GM21447 (cell line): Measurements from ENCODE around the gene CD200.

Experiments used
- ATAC-seq: cut with Tn5 transposase; IDR thresholded peaks from one replicate; pipeline ENCODE4 v1.9.1; 2021; ENCODE audit not compliant: unreplicated experiment

CD200 gene

DNA sequence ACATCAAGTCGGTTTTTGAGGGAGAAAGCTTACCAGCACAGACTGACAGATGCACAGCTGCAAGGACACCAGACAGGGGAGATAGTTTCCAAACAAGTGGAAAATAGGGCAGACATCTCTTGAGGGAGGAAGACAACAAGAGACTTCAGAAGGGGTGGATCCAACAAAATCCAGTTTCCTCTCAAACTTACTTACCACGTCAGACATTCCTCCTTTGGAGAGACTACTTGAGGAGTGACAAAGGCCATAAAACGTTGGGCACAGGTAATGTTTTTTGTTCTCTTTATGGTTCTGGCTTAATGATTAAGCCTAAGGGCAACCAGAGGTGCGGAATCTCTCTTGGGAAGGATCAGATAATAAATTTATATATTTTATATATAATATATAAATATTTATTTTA lies 76.1 kb downstream of the CD200 start:
- no peak for ATAC-seq

DNA sequence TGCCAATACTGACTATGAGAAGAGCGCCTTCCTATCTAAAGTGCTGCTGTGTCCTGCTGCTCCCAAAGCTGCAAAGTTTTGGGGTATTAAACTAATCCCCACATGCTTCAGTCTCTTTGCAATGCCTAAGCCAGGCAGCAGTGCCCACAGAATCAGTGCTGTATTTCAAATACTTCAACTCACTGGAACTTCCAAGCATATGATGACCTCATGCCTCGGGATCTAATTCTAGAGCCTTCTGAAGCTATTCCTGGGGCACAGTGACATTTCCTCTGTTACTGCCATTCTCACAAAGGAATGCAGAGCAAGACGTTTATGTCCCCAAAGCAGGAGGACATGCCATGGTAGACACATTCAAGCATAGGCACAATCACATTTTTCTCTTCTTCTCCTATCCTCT lies 78.5 kb downstream of the CD200 start:
- ATAC-seq: no peak
